ENCODE results near the gene BIN1.

DNA sequence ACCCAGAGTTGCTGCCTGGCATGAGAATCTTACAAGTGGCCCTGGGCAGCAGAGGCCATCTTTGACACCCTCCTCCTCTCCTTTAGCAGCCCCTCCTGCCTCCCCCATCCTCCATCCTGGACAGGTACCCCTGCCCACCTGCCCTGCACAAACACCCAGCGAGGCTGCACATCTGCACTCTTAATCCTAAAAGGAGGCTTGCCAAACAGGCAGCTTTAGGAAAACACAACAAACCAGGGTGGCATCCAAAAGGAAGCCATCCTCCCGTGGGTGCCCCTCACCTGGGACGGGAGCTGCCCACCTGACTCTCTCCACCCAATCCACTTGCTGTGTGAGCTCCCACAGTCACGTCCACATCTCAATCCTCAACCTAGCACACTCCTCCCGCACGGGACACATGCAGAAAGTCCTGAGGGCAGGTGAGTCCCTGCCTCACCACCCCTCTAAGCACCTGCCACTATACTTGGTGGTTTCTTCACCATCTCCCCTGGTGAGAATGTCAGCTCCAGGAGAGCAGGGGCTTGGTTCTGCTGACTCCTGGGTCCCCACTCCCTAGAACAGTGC, 5.8 kb downstream of the BIN1 start:
- TF ChIP-seq, protein P1, sequence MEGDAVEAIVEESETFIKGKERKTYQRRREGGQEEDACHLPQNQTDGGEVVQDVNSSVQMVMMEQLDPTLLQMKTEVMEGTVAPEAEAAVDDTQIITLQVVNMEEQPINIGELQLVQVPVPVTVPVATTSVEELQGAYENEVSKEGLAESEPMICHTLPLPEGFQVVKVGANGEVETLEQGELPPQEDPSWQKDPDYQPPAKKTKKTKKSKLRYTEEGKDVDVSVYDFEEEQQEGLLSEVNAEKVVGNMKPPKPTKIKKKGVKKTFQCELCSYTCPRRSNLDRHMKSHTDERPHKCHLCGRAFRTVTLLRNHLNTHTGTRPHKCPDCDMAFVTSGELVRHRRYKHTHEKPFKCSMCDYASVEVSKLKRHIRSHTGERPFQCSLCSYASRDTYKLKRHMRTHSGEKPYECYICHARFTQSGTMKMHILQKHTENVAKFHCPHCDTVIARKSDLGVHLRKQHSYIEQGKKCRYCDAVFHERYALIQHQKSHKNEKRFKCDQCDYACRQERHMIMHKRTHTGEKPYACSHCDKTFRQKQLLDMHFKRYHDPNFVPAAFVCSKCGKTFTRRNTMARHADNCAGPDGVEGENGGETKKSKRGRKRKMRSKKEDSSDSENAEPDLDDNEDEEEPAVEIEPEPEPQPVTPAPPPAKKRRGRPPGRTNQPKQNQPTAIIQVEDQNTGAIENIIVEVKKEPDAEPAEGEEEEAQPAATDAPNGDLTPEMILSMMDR (IDR thresholded peaks at IDR 0.05): no peak
- no peak for TF ChIP-seq POLR2A (IDR thresholded peaks at IDR 0.05)
